Right ventricle myocardium inferior (tissue), 1 donor: ENCODE results near the gene ITSN2. TPM values are rescaled to one million over a fixed set of nuclear protein-coding genes. Genes with fewer than 3 reads are reported as not detected.
"Not testable (repeated sequence)": the region's sequence is repeated elsewhere in the genome, so short reads cannot be mapped to it uniquely, and the experiment has no call there.

Source experiments
- ATAC-seq: fragments of 200-7000 bp; cut with Tn5 transposase; one replicate; pipeline ENCODE4 v1.9.1; 2020; ENCODE audit warnings: mild to moderate bottlenecking, moderate library complexity
- DNase-seq: peaks from one replicate; pipeline ENCODE4 v3.0.0; 2021; ENCODE audit errors: missing footprints
- intact Hi-C: fragments of 100-400 bp; cut with DNase I; formaldehyde crosslinking; loops from one replicate; pipeline ENCODE4 v1.11.0; 2022
- total RNA-seq: library from RNA; stranded (reverse); fragmentation: NEBNext Ultra II Directional; extraction: Animal tissue kit (Norgen Biotek cat#: 25700); gene quantifications from one replicate; pipeline ENCODE4 v1.2.1, GENCODE V29; 2021
- donor health status: DM: no; HTN: yes; CAD: no; lungs with severe emphysema.

ITSN2 gene
- total RNA-seq, 1 donor from 2014 or later = 41.3 TPM

- intact Hi-C loops = no loop called here
- DNase-seq (no peak), ATAC-seq (no peak)
Observed at GRCh38 chr2:24372033-24372432, 11.7 kb upstream of the ITSN2 start.

GRCh38 chr2:24365826-24366225 lies 5.5 kb upstream of the ITSN2 start:
- no peak for ATAC-seq
- DNase-seq = no peak
- intact Hi-C loops = no loop called here

GRCh38 chr2:24365051-24365450 lies 4.7 kb upstream of the ITSN2 start:
- intact Hi-C loops = no loop called here
- ATAC-seq = peak; percentile 67
- DNase-seq = peak; percentile 86

- ATAC-seq (no peak), DNase-seq (no peak)
- intact Hi-C loops = loop anchor here (5.0 kb wide), 1 partner anchor 46 kb away; no protein-coding TSS in a partner anchor
Observed at GRCh38 chr2:24363301-24363700, 3.0 kb upstream of the ITSN2 start.

- intact Hi-C loops = loop anchor here (5.0 kb wide), 1 partner anchor 45 kb away; no protein-coding TSS in a partner anchor
- DNase-seq (no peak), ATAC-seq (no peak)
Observed at GRCh38 chr2:24362253-24362652, 1.9 kb upstream of the ITSN2 start.

- intact Hi-C loops = loop anchor here (2.0 to 5.0 kb wide), 2 partner anchors 44 to 56 kb away; no protein-coding TSS in a partner anchor
- no peak for DNase-seq
- ATAC-seq = peak; percentile 2
Observed at GRCh38 chr2:24360963-24361330, 611 bp upstream of the ITSN2 start.

GRCh38 chr2:24359129-24360049 lies 947 bp downstream of the ITSN2 start:
- DNase-seq (no peak), ATAC-seq (peak; percentile 11)
- intact Hi-C loops = loop anchor here (2.0 to 5.0 kb wide), 2 partner anchors 42 to 55 kb away; no protein-coding TSS in a partner anchor

- ATAC-seq, intact Hi-C loops, DNase-seq: not testable (repeated sequence)
Observed at GRCh38 chr2:24357767-24358166, 2.6 kb downstream of the ITSN2 start.

- DNase-seq, ATAC-seq, intact Hi-C loops: not testable (repeated sequence)
Observed at GRCh38 chr2:24357115-24357514, 3.2 kb downstream of the ITSN2 start.

GRCh38 chr2:24354957-24355356 lies 5.4 kb downstream of the ITSN2 start:
- intact Hi-C loops = no loop called here
- ATAC-seq (no peak), DNase-seq (no peak)

GRCh38 chr2:24354395-24354794 lies 5.9 kb downstream of the ITSN2 start:
- intact Hi-C loops = no loop called here
- ATAC-seq (no peak), DNase-seq (no peak)

- no peak for ATAC-seq
- no peak for DNase-seq
- intact Hi-C loops = no loop called here
Observed at GRCh38 chr2:24353973-24354372, 6.4 kb downstream of the ITSN2 start.

- ATAC-seq (no peak), DNase-seq (no peak)
- intact Hi-C loops = no loop called here
Observed at GRCh38 chr2:24353364-24353763, 7.0 kb downstream of the ITSN2 start.

GRCh38 chr2:24352664-24353063 lies 7.7 kb downstream of the ITSN2 start:
- no peak for DNase-seq
- no peak for ATAC-seq
- intact Hi-C loops = no loop called here

GRCh38 chr2:24351981-24352380 lies 8.4 kb downstream of the ITSN2 start:
- ATAC-seq (no peak), DNase-seq (no peak)
- intact Hi-C loops = no loop called here

- intact Hi-C loops = no loop called here
- ATAC-seq (peak; percentile 40), DNase-seq (no peak)
Observed at GRCh38 chr2:24351627-24351938, 8.8 kb downstream of the ITSN2 start.

- intact Hi-C loops = no loop called here
- DNase-seq (no peak), ATAC-seq (peak; percentile 6)
Observed at GRCh38 chr2:24350826-24351626, 9.3 kb downstream of the ITSN2 start.

- intact Hi-C loops = no loop called here
- ATAC-seq = no peak
Observed at GRCh38 chr2:24349097-24349496, 11.2 kb downstream of the ITSN2 start.

GRCh38 chr2:24345937-24346336 lies 14.4 kb downstream of the ITSN2 start:
- ATAC-seq = no peak
- intact Hi-C loops = no loop called here
- DNase-seq = no peak

More at GRCh38 chr2:24349097-24349496, 11.2 kb downstream of the ITSN2 start:
- DNase-seq = no peak
